Cortex of kidney (tissue), 1 donor: ENCODE results near the gene MYMK.

Source experiments
- DNase-seq: peaks from one replicate; lab custom pipeline; 2025; lab: John Stamatoyannopoulos, UW

Gene MYMK

GRCh38 chr9:133485531-133486260 lies 39.1 kb downstream of the MYMK start:
- DNase-seq: no peak

- no peak for DNase-seq
These were observed 39.9 kb downstream of the MYMK start for GRCh38 chr9:133484671-133485437.

- DNase-seq: no peak
These were observed 41.1 kb downstream of the MYMK start for GRCh38 chr9:133483611-133484010.

GRCh38 chr9:133478851-133479711 lies 45.7 kb downstream of the MYMK start, which contains the start of gene SLC2A6:
Gene SLC2A6, minus strand, starts transcription at chr9:133479099. Its CDS starts 40 bp downstream, at chr9:133479059.
- no peak for DNase-seq

DNA sequence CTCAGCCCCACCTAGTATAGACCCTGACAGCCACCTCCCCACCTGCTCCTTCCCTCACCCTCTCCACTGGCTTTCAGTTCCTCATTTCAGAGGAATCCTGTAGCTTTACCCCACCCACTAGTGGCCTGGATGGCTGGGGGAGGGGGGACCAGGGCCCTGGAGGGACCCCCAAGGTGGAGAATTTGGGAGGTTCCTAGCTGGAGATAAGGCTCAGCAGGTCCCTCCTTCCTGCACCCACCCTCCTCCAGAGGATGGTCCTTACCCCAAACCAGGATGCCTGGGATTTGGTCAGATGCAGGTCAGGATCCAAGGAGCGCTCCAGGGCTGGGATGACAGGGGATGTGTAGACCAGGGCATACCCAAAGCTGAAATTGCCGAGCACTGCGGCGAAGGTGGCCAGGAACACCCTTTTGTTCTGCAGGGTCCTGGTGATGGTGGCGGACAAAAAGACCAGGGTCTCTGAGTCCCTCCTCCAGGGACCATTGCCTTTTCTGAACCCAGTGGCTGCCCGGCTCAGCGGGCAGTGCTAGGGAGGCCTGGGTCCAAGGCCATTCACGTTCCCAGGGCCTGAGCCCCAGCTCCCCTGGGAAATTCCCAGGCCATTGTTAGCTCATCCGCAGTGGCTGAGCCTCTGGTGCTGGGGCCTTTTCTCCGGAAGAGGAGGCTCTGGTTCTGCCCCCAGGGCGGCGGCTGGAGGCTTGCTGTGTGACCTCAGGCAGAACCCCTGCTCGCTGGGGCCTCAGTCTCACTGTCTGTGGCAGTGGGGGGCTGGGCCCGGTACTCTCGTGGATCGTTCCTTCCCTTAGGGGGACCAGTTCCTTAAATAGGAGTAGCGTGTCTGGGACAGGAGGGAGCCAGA lies 46.5 kb downstream of the MYMK start:
- no peak for DNase-seq

- no peak for DNase-seq
These were observed 47.3 kb downstream of the MYMK start for GRCh38 chr9:133477461-133477860.

DNA sequence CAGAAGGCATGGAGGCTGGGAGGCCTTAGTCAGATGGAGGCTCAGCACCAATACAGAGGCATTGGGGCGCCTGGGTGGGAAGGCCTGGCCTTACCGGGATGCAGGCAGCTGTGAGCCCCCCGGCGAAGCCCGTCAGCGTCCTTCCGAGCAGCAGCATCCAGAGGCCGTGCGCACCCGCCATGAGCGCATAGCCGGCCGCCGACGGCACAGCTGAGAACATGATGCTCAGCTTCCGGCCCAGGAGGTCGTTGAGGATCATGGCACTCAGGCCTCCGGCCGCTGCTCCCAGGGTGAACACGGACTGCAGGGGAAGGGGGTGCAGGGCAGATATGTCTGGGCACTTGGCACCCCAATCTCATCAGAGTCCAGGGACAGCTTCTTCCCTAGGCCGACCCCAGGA lies 47.8 kb downstream of the MYMK start:
- no peak for DNase-seq

DNA sequence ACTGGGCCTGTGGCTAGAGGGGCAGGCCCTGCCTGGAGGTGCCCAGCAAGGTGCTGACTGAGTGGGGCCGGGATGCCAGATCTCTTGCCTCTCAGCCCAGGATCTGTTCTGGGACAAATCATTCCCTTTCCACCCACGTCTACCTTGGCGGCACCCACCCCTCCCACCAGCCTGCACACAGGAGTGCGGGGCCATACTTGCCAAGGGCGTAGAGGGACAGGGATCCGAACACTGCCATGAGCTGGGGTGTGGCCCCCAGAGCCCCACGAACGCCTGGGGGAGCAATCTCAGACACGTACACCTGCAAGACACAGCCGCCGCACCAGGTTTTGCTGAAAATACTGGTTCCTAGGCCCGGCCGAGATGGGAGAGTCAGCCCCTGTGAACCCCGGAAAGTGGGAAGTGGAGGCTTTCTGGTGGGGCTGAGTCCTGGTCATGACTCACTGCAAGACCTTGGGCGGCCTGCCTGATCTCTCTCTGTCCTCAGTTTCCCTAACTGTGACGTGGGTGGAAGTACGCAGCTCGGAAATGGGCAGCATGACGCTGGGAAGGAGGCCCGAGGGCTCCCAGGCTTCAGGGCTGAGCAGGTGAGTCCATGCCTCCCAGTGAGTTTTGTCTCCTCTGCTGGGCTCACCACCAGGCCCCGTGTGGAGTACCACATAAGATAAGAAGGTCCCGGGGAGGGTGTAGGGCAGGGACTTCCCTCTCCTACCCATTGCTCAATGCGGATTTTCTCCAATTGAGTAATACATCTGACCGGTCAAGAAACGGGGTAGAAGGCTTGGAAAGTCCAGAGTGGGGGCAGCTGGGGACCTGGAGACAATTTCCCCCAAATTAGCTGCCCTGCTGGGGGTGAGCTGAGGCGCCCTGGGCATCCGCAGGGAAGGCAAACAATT lies 48.5 kb downstream of the MYMK start:
- DNase-seq: no peak

DNA sequence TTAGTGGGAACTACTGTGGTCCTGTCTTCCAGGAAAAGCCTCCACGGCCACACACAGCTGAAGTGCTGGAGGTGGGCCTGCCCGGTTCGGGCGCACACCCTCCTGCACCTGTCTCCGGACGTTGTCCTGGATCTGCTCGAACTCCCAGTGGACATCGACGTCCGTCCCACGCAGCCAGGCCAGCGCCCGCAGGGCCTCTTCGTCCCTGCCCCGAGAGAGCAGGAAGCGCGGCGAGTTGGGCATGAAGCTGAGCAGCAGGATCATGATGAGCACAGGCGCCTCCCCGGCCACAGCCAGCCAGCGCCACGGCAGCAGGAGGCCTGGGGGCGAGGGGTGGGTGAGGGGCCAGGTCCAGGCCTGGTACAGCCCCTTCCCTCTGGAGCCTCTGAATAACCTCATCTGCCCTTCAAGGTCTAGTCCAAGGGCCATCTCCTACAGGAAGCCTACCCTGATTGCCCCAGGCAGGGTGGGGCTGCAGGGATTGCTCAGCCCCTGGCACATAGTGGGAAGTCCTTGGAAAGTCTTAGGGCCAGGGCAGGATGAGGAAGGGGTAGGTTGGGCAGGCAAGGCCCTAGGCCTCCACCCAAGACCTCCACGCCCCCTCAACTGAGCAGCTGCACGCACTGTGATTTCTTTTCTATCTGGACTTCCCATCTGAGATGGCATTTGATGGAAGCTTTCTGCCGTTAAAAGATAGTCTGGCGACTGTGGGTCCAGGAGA lies 49.3 kb downstream of the MYMK start:
- DNase-seq: no peak

GRCh38 chr9:133474853-133475252 lies 49.9 kb downstream of the MYMK start:
- no peak for DNase-seq

- no peak for DNase-seq
These were observed 50.5 kb downstream of the MYMK start for GRCh38 chr9:133474215-133474614.

DNA sequence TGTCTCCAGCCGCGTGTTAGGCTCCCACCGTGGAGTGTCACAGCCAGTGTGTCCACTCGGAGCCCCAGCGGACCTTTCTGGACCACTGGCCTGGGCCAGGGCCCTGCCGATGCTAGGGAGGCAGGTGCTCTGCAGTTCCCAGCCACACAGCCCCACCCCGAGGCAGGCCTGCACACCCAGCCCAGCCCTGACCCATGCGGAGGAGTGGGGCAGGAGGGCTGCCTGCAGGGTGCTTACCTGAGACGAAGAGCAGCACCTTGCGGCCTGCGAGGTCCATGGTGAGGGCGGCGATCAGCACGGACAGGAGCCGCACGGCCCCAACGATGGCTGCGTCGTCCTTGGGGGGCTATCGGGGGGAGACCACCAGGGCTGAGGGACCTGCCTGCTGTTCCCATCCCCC lies 51.0 kb downstream of the MYMK start:
- DNase-seq: no peak

DNA sequence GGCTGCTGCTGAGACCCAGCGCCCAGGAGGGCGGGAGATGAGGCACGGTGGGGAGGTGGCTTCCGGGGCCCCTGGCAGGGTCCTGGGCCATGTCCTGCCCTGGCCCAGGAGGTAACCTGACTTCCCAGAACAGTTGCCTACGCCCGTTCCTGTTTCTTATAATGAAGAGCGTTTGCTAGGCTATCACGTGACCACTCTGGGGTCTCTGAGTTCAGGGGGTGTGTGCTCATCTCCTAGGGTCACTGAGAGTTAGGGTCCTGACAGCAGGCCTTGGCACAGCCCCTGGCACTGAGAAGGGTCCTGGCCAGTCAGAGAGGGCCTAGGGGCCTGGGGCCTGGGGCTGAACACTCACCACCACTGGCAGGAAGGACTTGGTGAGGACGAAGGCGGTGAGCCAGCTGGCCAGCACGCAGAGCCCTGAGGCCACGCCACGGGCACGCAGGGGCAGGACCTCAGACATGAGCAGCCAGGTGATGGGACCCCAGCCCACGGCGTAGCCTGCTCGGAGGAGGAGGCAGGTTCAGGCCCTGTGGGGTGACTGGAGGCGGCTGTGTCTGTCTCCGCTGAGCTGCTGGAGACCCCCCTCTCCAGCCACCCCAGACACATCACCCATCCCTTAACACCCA lies 51.9 kb downstream of the MYMK start:
- DNase-seq: no peak

- DNase-seq: no peak
These were observed 52.5 kb downstream of the MYMK start for GRCh38 chr9:133472277-133472645.

- no peak for DNase-seq
These were observed 53.0 kb downstream of the MYMK start for GRCh38 chr9:133471551-133472276.

GRCh38 chr9:133470988-133471387 lies 53.8 kb downstream of the MYMK start:
- DNase-seq: no peak

DNA sequence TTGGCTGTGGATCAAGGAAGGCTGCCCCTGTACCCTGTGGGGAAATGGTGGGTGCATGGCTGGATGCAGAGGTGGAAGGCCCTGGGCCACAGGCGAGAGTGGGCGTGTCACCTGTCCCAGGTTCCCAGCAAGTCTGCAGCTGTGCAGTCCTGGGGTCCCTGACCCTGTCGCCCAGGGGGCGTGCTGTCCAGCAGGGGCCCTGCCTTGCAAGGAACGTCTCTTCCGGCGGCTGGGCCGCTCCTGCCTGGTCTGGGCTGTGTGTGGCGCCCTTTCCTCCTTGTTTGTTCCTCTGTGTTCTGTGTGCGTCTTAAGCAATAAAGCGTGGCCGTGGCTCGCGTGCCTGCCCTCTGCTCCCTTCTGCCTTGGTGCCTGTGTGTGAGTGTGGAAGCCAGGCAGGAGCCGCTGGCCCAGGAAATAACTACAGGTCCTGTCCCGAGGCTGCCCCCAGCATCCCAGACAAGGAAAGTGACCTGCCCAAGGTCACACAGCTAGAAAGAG lies 54.3 kb downstream of the MYMK start:
- no peak for DNase-seq

DNA sequence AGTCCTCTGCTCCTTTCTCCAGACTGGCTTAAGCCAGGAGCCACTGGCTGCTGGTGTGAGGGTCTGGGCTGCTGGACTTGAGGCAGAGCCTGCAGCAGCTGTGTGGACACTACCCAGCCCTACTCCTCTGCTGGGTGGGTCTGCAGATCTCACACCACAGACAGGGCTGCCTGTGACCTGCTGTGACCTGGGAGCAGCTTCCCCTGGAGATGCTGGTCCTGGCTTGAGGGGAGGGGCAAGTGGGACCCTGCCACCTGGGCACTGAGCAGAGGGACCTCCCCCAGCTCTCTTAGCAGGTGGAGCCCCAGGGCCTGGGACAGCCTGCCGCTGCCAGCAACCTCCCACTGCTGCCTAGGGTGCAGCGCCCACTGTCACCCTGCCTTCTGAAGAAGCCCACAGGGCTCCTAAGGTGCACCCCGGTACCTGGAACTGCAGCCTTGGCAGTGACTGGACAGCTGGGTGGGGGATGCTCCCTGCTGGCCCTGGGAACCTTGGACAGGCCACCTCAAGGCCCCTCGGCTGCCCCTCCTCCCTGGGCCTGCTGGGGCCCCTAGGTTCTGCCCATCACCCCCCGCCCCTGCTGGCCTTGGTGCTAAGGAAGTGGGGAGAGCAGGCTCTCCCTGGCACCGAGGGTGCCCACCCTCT lies 55.9 kb downstream of the MYMK start:
- no peak for DNase-seq
